Eye (tissue), 1 donor: ENCODE data around the gene LRIG1.
A peak's percentile ranks its signal among the peaks of the same experiment; 100 is the strongest.

ENCODE experiments used
- DNase-seq: peaks from one replicate; pipeline ENCODE4 v3.0.0-alpha.2; 2015

Gene LRIG1

GRCh38 chr3:66400411-66401156, 100.2 kb downstream of the LRIG1 start:
- DNase-seq, result peak; percentile 78

GRCh38 chr3:66399529-66400232, 101.1 kb downstream of the LRIG1 start:
- DNase-seq, result no peak

GRCh38 chr3:66398228-66399025, 102.4 kb downstream of the LRIG1 start:
- DNase-seq, result peak; percentile 64

- no peak for DNase-seq
Observed at GRCh38 chr3:66397745-66398144, 103.1 kb downstream of the LRIG1 start.

- DNase-seq, result no peak
Observed at GRCh38 chr3:66396888-66397287, 103.9 kb downstream of the LRIG1 start.

GRCh38 chr3:66396161-66396760, 104.6 kb downstream of the LRIG1 start:
- no peak for DNase-seq

- no peak for DNase-seq
Observed at GRCh38 chr3:66395635-66396034, 105.2 kb downstream of the LRIG1 start.

GRCh38 chr3:66394753-66395249, 106.0 kb downstream of the LRIG1 start:
- no peak for DNase-seq

- no peak for DNase-seq
Observed at GRCh38 chr3:66394019-66394752, 106.6 kb downstream of the LRIG1 start.

GRCh38 chr3:66393333-66394005, 107.4 kb downstream of the LRIG1 start:
- no peak for DNase-seq

- no peak for DNase-seq
Observed at GRCh38 chr3:66392966-66393332, 107.9 kb downstream of the LRIG1 start.

- DNase-seq, result no peak
Observed at GRCh38 chr3:66392512-66392911, 108.3 kb downstream of the LRIG1 start.

GRCh38 chr3:66390013-66390412, 110.8 kb downstream of the LRIG1 start:
- no peak for DNase-seq

- no peak for DNase-seq
Observed at GRCh38 chr3:66386925-66387650, 113.7 kb downstream of the LRIG1 start.

GRCh38 chr3:66386011-66386924, 114.6 kb downstream of the LRIG1 start:
- DNase-seq, result no peak

GRCh38 chr3:66385066-66385465, 115.8 kb downstream of the LRIG1 start:
- DNase-seq, result no peak

GRCh38 chr3:66383998-66384745, 116.7 kb downstream of the LRIG1 start:
- DNase-seq, result no peak

GRCh38 chr3:66383023-66383422, 117.8 kb downstream of the LRIG1 start:
- no peak for DNase-seq

GRCh38 chr3:66382142-66382541, 118.7 kb downstream of the LRIG1 start:
- no peak for DNase-seq
